HCT116 (cell line): ENCODE measurements around the gene FAM228A.

ENCODE experiments used
- CEBPB ChIP-seq: IDR thresholded peaks from 2 replicates; pipeline ENCODE4 v1.6.1; 2012; ENCODE audit warnings: low read depth
- POLR2AphosphoS5 ChIP-seq: IDR thresholded peaks from 2 replicates; pipeline ENCODE4 v1.6.1; 2011; ENCODE audit warnings: mild to moderate bottlenecking, low read depth, low read length, moderate library complexity
- TCF7L2 ChIP-seq: IDR thresholded peaks from 2 replicates; pipeline ENCODE4 v1.7.0; 2011; ENCODE audit warnings: borderline replicate concordance, inconsistent platforms; ENCODE audit not compliant: insufficient read depth, insufficient read length; ENCODE audit errors: extremely low read depth
- ZNF274 ChIP-seq: fragments of 200-500 bp; sonication (Bioruptor generic); IDR thresholded peaks from 2 replicates; pipeline ENCODE4 v1.6.1; 2014; ENCODE audit warnings: mild to moderate bottlenecking, low read depth, low read length, inconsistent platforms
- TF ChIP-seq, protein P1 (sequence below), 3 experiments: fragments of 200-600 bp in 1 of 3; sonication (generic) in 1 of 3; IDR thresholded peaks in 2 of 3; conservative IDR thresholded peaks in 1 of 3; 2 replicates each; pipeline ENCODE4 v1.5.1; 2012 to 2017; ENCODE audit warnings: low read depth in 2 of 3, low read length in 2 of 3, antibody characterized with exemption in 1 of 3, borderline replicate concordance in 1 of 3, control low read depth in 1 of 3, mild to moderate bottlenecking in 1 of 3, mixed read lengths in 1 of 3, mixed run types in 1 of 3, moderate library complexity in 1 of 3; ENCODE audit not compliant: insufficient read depth in 1 of 3
- TF ChIP-seq, protein P2 (sequence below): IDR thresholded peaks from 2 replicates; pipeline ENCODE4 v1.6.1; 2011; ENCODE audit warnings: mild to moderate bottlenecking, low read length, moderate library complexity; ENCODE audit not compliant: insufficient replicate concordance; ENCODE audit errors: extremely low read depth

DNA sequence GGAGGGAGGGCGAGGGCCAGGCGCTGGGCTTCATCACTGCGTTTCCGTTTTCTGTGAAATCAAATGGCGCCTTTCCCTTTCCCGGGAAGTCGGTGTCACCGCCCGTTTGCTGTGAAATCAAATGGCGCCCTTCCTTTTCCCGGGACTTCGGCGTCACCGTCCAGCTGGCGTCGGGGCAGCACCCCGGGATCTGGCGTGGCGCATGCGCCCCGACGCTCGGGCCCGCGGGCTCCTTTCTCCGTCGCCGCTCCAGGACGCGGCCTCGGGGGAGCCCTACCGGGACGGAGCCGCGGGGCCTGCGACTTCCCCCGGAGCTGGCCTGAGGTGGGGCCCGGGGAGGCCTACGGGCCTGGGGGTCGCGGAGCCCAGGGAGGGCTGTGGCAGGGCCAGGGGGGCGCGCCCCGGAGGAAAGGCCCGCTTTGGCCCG is at the start of gene FAM228A:
- TF ChIP-seq, protein P1, sequence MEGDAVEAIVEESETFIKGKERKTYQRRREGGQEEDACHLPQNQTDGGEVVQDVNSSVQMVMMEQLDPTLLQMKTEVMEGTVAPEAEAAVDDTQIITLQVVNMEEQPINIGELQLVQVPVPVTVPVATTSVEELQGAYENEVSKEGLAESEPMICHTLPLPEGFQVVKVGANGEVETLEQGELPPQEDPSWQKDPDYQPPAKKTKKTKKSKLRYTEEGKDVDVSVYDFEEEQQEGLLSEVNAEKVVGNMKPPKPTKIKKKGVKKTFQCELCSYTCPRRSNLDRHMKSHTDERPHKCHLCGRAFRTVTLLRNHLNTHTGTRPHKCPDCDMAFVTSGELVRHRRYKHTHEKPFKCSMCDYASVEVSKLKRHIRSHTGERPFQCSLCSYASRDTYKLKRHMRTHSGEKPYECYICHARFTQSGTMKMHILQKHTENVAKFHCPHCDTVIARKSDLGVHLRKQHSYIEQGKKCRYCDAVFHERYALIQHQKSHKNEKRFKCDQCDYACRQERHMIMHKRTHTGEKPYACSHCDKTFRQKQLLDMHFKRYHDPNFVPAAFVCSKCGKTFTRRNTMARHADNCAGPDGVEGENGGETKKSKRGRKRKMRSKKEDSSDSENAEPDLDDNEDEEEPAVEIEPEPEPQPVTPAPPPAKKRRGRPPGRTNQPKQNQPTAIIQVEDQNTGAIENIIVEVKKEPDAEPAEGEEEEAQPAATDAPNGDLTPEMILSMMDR (IDR thresholded peaks at IDR 0.05 in 2 of 3, conservative IDR thresholded peaks at IDR 0.05 in 1 of 3; ENCODE audit: borderline replicate concordance in 1 of 3, insufficient read depth in 1 of 3, low read depth in 2 of 3, low read length in 2 of 3), result no peak
- no peak for TF ChIP-seq CEBPB
- TF ChIP-seq, protein P2, sequence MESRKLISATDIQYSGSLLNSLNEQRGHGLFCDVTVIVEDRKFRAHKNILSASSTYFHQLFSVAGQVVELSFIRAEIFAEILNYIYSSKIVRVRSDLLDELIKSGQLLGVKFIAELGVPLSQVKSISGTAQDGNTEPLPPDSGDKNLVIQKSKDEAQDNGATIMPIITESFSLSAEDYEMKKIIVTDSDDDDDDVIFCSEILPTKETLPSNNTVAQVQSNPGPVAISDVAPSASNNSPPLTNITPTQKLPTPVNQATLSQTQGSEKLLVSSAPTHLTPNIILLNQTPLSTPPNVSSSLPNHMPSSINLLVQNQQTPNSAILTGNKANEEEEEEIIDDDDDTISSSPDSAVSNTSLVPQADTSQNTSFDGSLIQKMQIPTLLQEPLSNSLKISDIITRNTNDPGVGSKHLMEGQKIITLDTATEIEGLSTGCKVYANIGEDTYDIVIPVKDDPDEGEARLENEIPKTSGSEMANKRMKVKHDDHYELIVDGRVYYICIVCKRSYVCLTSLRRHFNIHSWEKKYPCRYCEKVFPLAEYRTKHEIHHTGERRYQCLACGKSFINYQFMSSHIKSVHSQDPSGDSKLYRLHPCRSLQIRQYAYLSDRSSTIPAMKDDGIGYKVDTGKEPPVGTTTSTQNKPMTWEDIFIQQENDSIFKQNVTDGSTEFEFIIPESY, result no peak
- TF ChIP-seq TCF7L2, result no peak
- TF ChIP-seq ZNF274, result no peak
- TF ChIP-seq POLR2AphosphoS5, result no peak
